NCI-H2081 treated with DMSO at 0.1 percent for 48 hours (cell line): ENCODE measurements around the gene BTBD9.

Source experiments
- DNase-seq: peaks from one replicate; lab custom pipeline; 2025; lab: John Stamatoyannopoulos, UW

Gene BTBD9

DNA sequence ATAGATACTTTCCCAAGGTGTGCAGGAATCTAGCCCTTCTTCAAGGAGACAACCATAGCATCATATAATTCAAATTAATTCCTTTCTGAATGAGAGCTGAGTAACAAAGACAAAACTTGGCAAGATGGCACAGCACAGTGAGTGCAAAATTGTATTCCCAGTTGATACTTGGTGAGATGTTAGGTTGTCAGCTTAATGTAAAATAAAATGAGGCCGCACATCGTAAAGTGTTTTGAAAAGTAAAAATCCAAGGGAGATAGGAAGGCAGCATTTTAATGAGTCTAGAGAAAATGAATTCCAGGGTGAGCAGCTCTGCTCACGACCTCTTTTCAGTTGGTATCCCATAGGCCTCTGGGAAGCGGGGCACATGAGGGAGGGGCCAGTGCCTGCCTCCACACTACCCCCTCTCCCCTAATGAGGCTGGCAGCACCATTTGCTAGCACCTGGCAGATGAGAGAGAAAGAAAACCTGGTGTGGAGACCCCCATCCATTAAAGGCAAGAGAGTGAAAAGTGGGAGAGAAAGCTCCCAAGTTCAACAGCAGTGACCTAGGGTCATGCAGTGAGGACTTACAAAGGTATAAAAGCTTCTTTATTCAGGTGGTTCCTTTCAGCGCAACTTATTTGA is 158.4 kb downstream of the BTBD9 start:
- no peak for DNase-seq

DNA sequence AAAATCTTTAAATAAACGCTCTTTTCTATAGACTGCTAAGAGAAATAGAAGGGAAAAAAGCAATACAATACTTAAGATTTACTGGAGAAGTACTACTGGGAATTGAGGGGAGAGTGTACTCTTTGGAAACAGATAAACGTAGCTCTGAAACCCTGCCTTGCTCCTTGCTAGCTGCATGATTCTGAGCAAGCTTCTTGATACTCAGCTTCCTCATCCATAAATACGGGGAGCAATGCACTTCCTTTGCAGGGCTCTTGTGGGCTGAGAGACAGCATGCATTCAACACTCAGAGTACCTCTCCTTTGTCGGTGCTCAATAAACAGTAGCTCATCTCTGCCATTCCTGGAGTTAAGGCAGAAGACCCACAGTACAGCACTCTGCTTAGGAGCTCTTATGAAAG is 159.7 kb downstream of the BTBD9 start:
- DNase-seq = no peak

DNA sequence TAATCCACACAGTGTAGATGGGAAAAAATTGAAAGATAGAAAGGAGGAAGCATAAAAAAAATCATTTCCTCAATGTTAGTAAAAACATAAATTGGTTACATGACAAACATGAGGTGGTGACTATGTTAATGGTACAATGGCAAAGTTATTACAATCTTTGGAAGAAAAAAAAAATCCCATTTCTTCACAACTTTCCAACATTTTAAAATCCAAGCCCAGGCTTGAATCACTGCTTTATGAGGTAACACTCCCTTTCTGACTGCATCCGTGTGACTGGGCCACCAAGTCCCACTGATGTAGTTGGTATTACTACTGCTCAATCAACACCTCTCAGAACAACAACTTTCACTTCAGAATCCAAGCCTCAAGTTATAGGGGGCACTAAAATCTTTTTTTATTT is 160.4 kb downstream of the BTBD9 start:
- DNase-seq = no peak

DNA sequence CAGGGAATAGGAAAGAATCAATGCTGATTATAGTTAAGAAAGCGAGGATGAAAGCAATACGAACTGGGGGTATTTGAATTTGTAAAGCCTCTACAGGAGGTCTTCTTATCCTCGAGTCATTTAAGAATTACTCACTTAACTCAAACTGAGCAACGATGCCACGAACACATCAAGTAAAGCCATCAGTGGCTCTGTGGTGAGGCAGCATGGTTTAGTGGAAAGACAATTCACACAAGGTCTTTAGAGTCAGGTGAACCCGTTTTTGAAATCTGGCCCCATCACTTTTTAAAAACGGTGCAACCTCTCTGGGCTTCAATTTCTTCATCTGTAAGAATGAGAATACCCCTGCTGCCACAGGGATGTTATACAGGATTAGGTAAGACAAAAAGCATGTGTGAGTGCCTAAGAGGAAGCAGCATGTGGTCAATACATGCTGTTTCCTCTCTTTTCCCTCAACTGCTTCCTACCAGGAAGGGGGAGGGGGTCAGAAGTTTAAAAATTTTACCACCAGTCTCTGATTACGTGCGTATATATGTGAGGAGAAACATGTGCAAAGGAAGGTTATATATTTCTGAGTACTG is 162.0 kb downstream of the BTBD9 start:
- DNase-seq = no peak

DNA sequence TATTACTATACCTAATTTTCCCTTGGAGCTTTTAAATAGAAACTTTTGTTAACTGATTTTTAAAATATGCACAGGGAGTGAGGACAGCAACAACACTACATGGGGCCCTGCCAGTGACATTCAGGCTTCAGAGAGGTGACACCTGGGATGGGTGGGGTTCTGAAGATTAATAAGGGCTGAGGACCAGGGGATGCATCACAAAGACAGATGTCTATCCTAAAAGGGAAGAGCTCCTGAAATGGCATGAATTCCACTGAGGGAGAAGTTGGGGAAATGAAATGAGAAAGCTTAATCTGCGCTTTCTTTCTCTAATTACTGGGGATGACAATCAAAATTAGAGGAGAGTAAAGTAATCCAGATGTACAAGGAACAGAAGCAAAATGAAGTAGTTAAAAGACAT is 162.8 kb downstream of the BTBD9 start:
- no peak for DNase-seq

DNA sequence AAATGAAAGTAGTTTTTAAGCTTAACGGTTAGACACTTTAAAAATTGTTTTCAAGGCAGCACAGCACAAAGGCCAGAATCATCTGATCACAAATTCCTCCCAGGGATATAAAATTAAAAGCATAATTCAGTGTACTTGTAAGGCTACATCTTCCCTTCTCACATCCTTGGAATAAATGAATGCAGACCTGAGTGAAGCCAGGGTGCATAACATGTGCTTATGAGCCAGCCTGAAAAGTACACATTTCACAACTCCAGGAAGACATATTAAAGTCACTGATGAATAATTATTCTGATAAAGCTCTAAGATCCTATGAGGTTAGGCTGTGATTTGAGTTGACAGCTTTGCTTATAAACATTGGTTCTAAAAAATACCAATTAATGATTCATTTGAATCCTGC is 163.6 kb downstream of the BTBD9 start:
- DNase-seq = no peak

DNA sequence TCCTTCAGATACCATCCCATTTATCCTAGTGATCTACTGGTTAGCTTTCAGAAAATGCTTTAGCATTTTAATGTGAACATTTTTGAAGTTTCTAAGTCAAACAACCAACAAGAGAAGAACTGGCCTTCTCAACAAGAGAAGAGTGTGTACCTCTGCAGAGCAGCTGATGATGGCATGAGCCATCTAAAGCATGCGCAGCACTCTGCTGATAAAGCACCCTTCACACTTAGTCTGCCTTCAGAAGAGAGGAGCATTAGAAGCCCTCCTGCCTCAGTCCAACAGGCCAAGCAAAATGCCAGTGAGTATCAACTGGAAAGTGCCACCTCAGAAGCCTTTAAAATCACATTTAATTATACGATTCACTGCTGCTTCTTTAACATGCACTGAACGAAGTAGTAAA is 169.2 kb downstream of the BTBD9 start:
- no peak for DNase-seq

DNA sequence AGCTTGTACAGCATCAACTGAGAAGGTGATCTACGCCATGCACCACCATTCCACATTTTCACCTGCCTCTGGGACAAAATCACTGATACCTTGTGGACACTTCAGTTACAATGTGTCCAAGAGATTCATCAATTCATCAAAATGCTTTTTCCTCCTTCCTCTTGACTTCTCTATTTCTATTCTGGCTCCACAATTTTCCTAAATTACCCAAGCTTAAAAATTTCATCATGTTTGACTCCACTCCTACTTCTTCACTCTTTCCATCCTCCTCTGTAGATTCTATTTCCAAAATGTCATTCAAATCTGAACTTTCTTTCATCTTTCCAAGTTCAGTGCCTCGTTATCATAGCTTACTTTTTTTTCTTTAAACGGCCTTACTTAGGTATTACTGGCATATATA is 172.2 kb downstream of the BTBD9 start:
- DNase-seq = no peak

DNA sequence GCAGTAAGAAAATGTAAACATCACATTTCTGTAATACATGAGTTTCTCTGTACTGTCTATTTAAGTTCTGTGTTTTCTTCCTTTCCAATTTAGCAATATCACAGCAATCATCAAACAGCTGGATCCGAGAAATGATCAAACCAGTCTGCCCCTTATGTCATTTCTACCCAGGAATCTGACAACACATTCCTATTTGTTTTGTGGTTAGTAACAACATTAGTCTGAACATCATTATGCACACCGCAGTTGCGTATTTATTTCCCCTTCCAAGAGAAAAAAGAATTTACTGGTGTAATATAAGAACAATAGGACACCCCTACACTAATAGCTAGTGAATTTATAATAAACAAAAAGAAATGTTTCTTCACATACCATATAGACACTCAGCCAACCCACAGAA is 179.5 kb downstream of the BTBD9 start:
- no peak for DNase-seq

DNA sequence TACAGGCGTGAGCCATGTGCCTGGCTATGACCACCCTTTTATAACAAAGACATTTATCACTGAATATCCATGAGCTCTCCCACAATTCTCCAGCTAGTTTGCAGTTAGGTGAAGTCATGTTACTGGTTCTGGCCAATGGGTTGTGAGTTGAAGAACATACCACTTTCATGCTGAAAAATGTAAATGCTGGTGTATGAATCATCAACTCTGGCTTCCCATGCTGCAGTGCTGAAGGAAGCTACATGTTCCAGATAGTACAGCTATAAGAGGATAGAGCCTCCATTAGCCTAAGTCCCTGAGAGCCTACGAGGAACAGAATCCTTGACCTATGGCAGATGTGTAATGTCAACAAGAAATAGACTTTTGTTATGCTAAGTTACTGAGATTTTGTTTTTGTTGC is 180.4 kb downstream of the BTBD9 start:
- DNase-seq = no peak

DNA sequence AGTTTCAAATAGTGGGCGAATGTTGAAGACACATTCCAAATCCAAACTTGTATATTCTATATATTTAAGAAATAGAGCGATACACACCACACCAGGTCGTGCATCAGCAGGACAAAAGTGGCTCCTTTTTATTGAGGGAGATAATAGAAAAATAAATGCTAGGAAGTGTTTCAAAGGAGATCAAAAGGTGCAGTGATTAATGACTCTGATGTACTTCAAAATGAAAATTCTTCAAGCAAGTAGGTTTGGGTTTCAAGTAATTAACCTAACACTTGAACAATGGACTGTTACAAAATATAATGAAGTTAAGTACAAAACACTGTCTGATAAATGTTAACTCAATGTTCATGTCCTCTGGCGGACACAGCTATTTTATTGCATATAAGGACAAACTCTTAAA is 185.9 kb downstream of the BTBD9 start:
- DNase-seq = no peak

DNA sequence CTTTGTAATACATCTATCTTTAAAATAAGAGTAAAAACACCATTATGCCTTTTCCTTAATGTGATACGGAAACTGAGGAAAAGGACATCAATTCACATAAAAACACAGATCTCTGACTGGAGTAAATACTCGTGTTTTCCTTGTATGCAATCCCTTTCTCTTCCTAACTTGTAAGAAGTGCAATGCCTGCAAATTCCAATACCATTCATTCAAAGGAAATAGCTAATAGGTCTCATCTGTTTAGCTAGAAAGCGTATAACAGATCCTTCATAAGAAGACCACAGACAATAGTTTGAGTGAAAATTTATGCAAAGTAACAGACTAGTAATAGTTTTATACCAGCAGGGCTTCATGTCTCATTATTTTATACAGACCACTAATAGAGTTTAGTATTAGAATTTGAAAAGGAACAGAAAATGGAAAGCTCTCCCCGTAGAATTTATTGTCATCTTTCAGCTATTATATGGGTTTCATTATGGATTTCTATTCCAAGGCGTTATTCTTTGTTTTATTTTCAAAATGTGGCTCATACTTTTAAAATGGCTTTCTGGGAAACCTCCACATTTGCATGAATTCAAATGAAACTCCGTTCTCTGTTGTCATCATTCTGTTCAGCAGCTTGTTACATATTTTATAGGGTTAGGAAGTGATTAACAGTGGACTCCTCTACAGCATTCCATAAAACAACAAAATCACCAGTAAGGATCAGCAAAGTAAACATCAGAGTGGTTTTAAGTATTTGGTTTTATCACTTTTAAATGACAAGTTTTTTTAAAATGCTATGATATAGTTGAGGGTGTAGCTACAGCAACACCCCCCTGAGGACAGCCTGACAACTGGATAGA is 186.7 kb downstream of the BTBD9 start:
- DNase-seq = no peak

DNA sequence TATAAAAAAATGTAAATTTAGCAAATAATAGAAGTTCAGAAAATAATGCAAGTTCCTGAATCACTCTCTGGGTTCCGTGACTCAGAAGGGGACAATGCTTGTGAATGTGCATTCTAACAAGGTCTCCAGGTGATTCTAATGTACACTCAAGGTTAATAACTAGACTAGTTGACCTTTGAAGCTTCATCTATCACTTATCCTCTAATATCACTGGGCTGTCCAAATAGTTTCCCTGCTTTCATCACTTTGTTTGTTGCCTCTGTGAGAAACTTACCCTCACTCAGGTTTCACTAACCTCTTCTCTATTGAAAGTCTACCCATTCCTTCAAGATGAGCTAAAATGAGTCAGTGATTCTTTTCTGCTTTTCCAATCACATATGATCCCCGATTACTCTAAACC is 189.0 kb downstream of the BTBD9 start:
- DNase-seq = no peak

DNA sequence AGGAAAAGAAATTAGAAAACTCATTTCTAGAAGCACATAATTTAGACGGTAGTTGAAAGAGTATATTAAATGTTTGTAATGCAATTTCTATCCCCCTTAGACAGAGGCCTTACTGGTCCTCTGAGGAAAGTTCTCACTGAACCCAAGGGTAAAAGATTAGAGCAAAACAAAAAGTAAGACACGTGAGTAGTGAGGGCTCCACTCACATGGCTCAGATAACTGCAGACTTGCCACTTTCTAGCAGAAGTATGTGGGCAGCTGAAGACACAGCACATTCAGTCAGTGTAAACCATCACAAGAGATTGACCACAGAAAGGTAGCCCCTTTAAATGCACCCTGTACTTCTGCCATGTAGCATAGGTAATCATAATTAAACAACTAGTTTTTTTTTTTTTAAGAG is 193.8 kb downstream of the BTBD9 start:
- DNase-seq = no peak

DNA sequence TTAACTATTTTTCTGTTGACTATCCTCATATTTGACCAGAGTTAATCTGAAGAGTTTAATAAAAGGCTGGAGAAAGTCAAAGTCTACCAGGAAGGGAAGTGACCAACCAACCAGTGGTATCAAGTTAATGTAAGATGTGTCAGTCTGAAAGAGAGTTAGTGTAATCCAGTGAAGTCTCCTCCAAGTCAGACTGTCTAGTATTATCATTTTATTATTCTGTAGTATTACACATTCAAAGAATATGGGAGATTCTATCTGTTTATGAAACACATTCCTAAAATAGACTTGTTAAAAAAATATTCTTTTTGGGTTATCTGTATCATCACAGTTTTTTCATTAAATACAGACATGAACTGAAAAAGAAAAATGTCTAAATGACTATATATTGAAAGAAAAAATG is 194.4 kb downstream of the BTBD9 start:
- no peak for DNase-seq

DNA sequence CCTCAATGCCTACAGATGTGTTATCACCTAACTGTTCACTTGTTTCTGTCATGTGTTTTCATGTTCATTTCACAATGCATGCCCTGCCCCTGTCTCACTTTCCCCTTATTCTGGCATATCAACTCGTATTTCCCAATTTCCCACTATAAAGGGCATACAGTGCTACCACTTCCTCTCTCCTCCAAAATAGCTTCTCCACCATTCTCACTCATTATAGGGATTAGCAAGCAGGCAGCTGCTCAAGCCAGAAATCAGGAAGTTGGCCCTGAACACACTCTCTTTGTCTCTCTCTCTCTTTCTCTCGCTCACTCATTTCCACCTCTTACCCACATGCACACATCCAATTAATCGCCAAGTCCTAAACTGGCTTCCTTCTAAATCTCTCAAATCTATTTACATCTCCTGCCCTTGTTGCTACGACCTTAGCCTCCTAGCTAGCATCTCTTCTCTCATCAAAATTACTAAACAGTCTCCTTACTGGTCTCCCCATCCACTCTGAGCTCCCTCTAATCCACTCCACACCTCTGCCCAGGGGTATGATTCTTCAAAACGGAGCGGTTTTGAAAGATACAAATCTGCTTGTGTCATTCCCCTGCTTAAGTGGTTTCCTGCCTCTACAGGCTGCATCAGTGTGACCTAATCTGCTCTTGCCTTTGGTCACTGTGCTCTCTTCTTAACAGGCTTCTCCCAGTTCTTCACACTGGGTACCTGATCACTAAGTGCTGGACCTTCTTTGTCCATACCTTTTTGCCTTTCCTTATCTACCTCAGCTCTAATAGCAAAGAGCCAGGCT is 196.2 kb downstream of the BTBD9 start:
- no peak for DNase-seq

DNA sequence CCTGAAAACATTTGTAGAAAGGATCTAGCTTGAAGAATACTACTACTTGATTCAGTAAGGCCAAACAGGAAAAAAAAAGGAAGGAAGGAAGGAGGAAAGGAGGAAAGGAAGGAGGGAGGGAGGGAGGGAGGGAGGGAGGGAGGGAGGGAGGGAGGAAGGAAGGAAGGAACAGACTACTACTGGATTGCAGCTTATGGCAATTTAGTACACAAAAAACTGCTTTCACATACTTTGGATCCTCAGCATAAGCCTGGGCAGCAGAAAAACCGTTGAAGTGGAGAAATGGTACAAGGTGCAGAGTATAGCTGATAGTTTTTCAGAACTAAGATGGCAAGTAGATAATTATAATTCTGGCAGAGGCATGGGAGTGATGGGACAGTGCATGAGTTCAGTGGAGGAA is 201.6 kb downstream of the BTBD9 start:
- no peak for DNase-seq

DNA sequence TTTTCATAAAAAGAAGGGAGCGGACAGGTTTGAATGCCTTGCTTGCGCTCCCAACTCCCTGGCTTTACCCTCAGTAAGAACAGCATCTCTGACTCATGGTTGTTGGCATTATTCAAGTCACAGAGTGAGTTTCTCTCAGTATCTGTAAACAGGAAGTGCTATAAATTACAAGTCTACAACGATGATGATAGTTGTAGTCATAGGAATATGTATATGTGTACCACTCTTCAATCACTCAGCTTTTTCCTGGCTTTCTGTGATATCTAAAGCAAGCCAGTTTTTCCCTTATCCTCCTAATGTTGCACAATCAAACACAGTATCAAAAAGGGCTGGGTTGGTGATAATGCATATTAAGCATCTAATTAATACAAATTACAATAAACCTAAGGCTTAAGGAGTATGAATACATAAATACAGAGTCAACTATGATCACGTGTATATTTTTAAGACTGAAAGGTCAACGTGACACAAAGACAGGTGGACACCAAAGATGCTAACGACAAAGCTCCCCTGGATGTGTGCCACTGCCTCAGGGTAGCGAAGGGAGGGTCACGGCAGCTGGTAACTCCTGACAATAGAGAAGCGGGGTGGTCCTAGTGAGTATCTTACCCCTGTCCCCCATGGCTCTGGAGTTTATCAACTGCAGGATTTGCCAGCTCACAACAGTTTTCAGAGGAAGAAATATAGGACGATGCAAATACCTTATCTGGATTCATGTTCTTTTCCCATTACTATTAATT is 202.8 kb downstream of the BTBD9 start:
- no peak for DNase-seq

DNA sequence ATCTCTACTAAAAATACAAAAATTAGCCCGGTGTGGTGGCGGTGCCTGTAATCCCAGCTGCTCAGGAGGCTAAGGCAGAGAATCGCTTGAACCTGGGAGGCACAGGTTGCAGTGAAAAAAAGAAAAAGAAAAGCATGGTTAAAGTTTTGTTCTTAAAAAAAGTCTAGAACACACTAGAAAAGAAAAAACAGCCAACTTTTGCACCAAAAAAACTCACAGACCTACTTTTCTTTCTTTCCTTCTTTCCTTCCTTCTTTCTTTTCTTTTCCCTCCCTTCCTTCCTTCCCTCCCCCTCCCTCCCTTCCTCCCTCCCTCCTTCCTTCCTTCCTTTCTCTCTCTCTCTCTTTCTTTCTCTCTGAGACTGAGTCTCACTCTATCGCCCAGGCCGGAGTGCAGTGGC is 204.4 kb downstream of the BTBD9 start:
- no peak for DNase-seq

DNA sequence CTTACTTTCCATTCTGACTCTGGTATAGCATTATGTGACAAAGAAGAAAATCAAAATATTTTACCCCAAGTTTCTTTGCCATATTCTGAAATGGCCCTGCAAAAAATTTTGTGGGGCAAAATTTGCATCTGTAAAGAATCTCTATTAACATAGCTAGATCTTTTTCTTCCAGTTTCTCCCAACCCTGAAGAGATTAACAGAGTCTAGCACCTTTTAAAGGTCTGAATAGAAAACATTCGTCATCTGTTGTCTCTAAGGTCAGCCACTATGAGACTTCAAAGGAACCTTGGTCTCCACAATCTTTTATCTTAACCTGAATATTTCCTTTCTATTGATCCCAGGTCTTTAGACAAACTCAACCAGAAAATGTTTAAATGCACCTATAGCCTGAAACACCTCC is 205.7 kb downstream of the BTBD9 start:
- DNase-seq = no peak

DNA sequence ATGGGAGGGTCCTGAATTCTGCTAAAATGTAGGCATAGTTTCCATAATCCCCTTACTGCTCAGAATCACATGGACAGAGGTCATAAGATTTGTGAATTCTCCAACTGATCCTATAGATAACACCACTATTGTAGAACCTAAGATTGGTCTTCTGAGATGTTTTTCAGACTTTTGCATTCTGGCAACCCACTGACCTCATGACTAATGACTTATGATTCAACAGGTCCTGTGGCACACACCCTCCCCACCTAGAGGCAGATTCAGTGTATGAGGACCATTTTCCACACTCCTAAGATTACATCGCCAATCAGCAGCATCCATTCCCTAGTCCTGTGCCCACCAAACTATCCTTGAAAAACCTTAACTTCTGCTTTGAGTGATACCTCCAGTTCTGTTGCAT is 207.2 kb downstream of the BTBD9 start:
- DNase-seq = no peak

DNA sequence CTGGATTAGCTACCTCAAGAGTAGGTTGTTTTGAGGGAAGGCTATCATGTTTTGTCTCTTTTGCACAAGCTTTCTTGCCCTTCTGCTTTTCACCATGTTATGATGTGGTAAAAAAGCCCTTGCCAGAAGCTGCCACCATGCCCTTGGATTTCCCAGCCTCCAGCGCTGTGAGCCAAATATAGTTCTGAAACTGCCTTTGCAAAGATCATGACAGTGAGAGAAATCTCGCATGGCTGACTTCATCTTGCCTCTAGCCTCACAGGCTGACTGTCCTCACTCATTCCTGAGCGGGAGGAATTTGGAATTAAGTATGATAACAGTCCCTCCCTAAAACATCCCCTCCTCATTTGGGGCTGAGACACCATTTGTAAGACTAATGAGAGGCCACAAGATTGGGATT is 207.7 kb downstream of the BTBD9 start:
- DNase-seq = no peak
